Vagina (tissue), 2 donors: ENCODE data around the gene DPM3.

ENCODE experiments used
- CTCF ChIP-seq, 3 experiments: fragments of 450-650 bp in 2 of 3; fragments of 200-600 bp in 1 of 3; sonication (generic) in 1 of 3; IDR thresholded peaks; one replicate each; pipeline ENCODE4 v1.5.1; 2017 to 2019; ENCODE audit warnings: antibody characterized with exemption in 3 of 3, mild to moderate bottlenecking in 2 of 3, moderate library complexity in 2 of 3
- POLR2A ChIP-seq, 2 donors: fragments of 450-650 bp; IDR thresholded peaks; one replicate each; pipeline ENCODE4 v1.6.1; 2017; ENCODE audit warnings: antibody characterized with exemption in 2 of 2, mild to moderate bottlenecking in 2 of 2, moderate library complexity in 2 of 2
- POLR2AphosphoS5 ChIP-seq, 2 donors: sonication (generic); formaldehyde crosslinking; IDR thresholded peaks; one replicate each; pipeline ENCODE4 v1.9.0; 2017; ENCODE audit warnings: antibody characterized with exemption in 2 of 2, mild to moderate bottlenecking in 2 of 2, low read depth in 1 of 2; ENCODE audit not compliant: insufficient read depth in 1 of 2

GRCh38 chr1:155093911-155094621, 46.3 kb downstream of the DPM3 start:
- no peak for TF ChIP-seq POLR2AphosphoS5 (IDR thresholded peaks at IDR 0.05; ENCODE audit: insufficient read depth in 1 of 2, low read depth in 1 of 2)
- TF ChIP-seq CTCF (IDR thresholded peaks at IDR 0.05), result no peak
- TF ChIP-seq POLR2A (IDR thresholded peaks at IDR 0.05), result no peak
